PC-3 (cell line): ENCODE data around the gene GEMIN8. TPM values are rescaled to one million over a fixed set of nuclear protein-coding genes. Genes with fewer than 3 reads are reported as not detected.

ENCODE experiments used
- ATAC-seq: fragments of 200-7000 bp; cut with Tn5 transposase; 2 replicates; pipeline ENCODE4 v1.9.1; 2020; ENCODE audit warnings: mild to moderate bottlenecking, moderate library complexity
- BruUV-seq: library from RNA; stranded (reverse); fragments of 400-500 nt; replicated peaks from 2 replicates; lab custom pipeline; 2021; lab: Mats Ljungman, UMichigan
- CTCF ChIA-PET: fragments of 300-600 bp; sonication (Branson Sonifier 250); formaldehyde crosslinking; loops from one replicate; lab custom pipeline; 2022; ENCODE audit warnings: antibody characterized with exemption; lab: Charles Lee
- POLR2A ChIA-PET: fragments of 300-600 bp; sonication (Branson Sonifier 250); formaldehyde crosslinking; loops from one replicate; lab custom pipeline; 2022; ENCODE audit warnings: antibody characterized with exemption; ENCODE audit not compliant: unreplicated experiment; lab: Charles Lee
- DNase-seq: peaks from one replicate; pipeline ENCODE4 v3.0.0-alpha.2; 2015
- H2AFZ ChIP-seq: fragments of 300-600 bp; sonication (generic); 2 replicates; pipeline ENCODE4 v1.6.0; 2016; ENCODE audit warnings: antibody characterized with exemption, low read length
- H3F3A ChIP-seq: fragments of 300-600 bp; sonication (generic); one replicate; pipeline ENCODE4 v1.6.0; 2017; ENCODE audit warnings: antibody characterized with exemption, low read length, control low read depth, mild to moderate bottlenecking; ENCODE audit not compliant: unreplicated experiment
- H3K27ac ChIP-seq: fragments of 300-600 bp; sonication (generic); 2 replicates; pipeline ENCODE4 v1.5.1; 2016; ENCODE audit warnings: mild to moderate bottlenecking, low read length
- H3K27me3 ChIP-seq: fragments of 300-600 bp; sonication (generic); 2 replicates; pipeline ENCODE4 v1.6.1; 2016; ENCODE audit warnings: low read length, mixed read lengths
- H3K36me3 ChIP-seq: fragments of 300-600 bp; sonication (generic); 2 replicates; pipeline ENCODE4 v1.6.1; 2016; ENCODE audit warnings: low read depth, mixed run types, low read length, mixed read lengths
- H3K4me1 ChIP-seq: fragments of 300-600 bp; sonication (generic); 2 replicates; pipeline ENCODE4 v1.5.1; 2016; ENCODE audit warnings: low read length; ENCODE audit not compliant: insufficient read depth
- H3K4me2 ChIP-seq: fragments of 300-600 bp; sonication (generic); 2 replicates; pipeline ENCODE4 v1.6.0; 2016; ENCODE audit warnings: low read length
- H3K4me3 ChIP-seq: fragments of 300-600 bp; sonication (generic); 2 replicates; pipeline ENCODE4 v1.5.1; 2016; ENCODE audit warnings: mild to moderate bottlenecking, low read length, mixed read lengths
- H3K79me2 ChIP-seq: fragments of 300-600 bp; sonication (generic); 2 replicates; pipeline ENCODE4 v1.6.1; 2017; ENCODE audit warnings: low read length, mixed read lengths
- H3K9ac ChIP-seq: fragments of 300-600 bp; sonication (generic); 2 replicates; pipeline ENCODE4 v1.6.0; 2016; ENCODE audit warnings: mild to moderate bottlenecking, low read length
- H3K9me2 ChIP-seq: fragments of 300-600 bp; sonication (generic); replicated peaks from 2 replicates; pipeline ENCODE4 v1.6.1; 2016; ENCODE audit warnings: mixed run types, low read length, mixed read lengths
- H3K9me3 ChIP-seq: fragments of 300-600 bp; sonication (generic); 2 replicates; pipeline ENCODE4 v1.6.1; 2016; ENCODE audit warnings: low read length, mixed read lengths
- H4K20me1 ChIP-seq: fragments of 300-600 bp; sonication (generic); 2 replicates; pipeline ENCODE4 v1.6.1; 2016; ENCODE audit warnings: low read length, mixed read lengths
- EZH2 ChIP-seq: fragments of 300-600 bp; sonication (generic); IDR thresholded peaks from one replicate; pipeline ENCODE4 v1.6.1; 2017; ENCODE audit warnings: antibody characterized with exemption, mild to moderate bottlenecking, low read length; ENCODE audit not compliant: unreplicated experiment
- EZH2phosphoT487 ChIP-seq: fragments of 300-600 bp; sonication (generic); IDR thresholded peaks from 2 replicates; pipeline ENCODE4 v1.6.1; 2018; ENCODE audit warnings: mild to moderate bottlenecking, antibody characterized with exemption, low read length, borderline replicate concordance
- intact Hi-C: fragments of 100-400 bp; cut with micrococcal nuclease; formaldehyde crosslinking; loops from 2 replicates; pipeline ENCODE4 v1.9.0; 2023
- total RNA-seq: library from RNA; depleted of rRNA; stranded (reverse); fragments of >200 nt; gene quantifications from 2 replicates; pipeline ENCODE4 v1.2.3, GENCODE V29; 2014
- TF ChIP-seq, protein P1 (sequence below): fragments of 300-600 bp; sonication (generic); conservative IDR thresholded peaks from 2 replicates; pipeline ENCODE4 v1.5.1; 2017; ENCODE audit warnings: antibody characterized with exemption, low read depth, mild to moderate bottlenecking, low read length

GEMIN8 gene
- total RNA-seq, 1 experiment from 2014 or later: 8.3 TPM

DNA sequence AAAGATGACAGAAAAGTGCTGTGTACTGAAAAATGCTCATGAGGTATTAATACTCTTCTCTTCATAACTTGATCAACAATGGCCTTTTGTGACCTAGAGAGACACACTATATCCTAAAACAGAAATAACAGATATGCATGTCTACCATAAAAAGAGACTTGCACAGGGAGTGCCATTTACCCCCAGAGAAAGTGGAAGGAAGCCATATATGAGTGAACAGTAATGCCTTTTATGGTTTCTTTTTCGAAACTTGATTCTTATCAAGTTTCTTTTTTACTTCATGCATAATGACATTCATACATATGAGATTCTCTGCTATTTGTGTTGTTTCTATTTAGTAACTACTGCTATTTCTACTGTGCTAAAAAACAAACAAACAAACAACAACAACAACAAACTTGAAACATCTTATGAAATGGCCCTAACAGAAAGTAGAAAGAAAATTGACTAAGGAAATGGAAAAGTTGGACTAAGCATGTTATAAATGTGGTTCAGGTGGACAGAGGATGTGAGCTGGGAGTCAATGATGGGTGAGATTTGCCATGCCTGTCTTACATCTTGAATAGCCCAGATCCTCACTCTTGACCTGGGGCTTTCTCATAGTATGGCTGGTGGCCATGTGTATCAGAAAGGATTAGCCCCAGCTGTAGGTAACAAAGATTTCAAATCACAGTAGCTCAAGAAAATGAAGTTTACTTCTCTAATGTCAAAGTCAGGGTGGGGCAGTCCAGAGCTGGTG is 43.8 kb downstream of the GEMIN8 start:
- no peaks in the 10 kb centered on the region for H3K27me3 ChIP-seq
- no peak for DNase-seq
- no peaks in the 10 kb centered on the region for H3K4me1 ChIP-seq
- H4K20me1 ChIP-seq: no peaks in the 10 kb centered on the region
- H3K9me3 ChIP-seq: no peaks in the 10 kb centered on the region
- ATAC-seq: no peak
- H3K4me3 ChIP-seq: no peak overlapping the region
- no TSS peak for BruUV-seq
- no peaks in the 10 kb centered on the region for H3K36me3 ChIP-seq
- no peak overlapping the region for H2AFZ ChIP-seq
- ChIA-PET CTCF (no interaction called here), POLR2A (no interaction called here)
- H3F3A ChIP-seq: no peaks in the 10 kb centered on the region
- H3K27ac ChIP-seq: no peak overlapping the region
- no peak overlapping the region for H3K4me2 ChIP-seq
- no peaks in the 10 kb centered on the region for H3K79me2 ChIP-seq
- no peaks in the 10 kb centered on the region for H3K9me2 ChIP-seq
- intact Hi-C loops: no loop called here
- no peak overlapping the region for H3K9ac ChIP-seq
- TF ChIP-seq EZH2phosphoT487: no peak
- TF ChIP-seq, protein P1, sequence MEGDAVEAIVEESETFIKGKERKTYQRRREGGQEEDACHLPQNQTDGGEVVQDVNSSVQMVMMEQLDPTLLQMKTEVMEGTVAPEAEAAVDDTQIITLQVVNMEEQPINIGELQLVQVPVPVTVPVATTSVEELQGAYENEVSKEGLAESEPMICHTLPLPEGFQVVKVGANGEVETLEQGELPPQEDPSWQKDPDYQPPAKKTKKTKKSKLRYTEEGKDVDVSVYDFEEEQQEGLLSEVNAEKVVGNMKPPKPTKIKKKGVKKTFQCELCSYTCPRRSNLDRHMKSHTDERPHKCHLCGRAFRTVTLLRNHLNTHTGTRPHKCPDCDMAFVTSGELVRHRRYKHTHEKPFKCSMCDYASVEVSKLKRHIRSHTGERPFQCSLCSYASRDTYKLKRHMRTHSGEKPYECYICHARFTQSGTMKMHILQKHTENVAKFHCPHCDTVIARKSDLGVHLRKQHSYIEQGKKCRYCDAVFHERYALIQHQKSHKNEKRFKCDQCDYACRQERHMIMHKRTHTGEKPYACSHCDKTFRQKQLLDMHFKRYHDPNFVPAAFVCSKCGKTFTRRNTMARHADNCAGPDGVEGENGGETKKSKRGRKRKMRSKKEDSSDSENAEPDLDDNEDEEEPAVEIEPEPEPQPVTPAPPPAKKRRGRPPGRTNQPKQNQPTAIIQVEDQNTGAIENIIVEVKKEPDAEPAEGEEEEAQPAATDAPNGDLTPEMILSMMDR: no peak
- TF ChIP-seq EZH2: no peak

- no peak overlapping the region for H3K27ac ChIP-seq
- H3K4me2 ChIP-seq: no peak overlapping the region
- H3K9ac ChIP-seq: no peak overlapping the region
- no peaks in the 10 kb centered on the region for H4K20me1 ChIP-seq
- ChIA-PET CTCF (no interaction called here), POLR2A (no interaction called here)
- intact Hi-C loops: no loop called here
- DNase-seq (no peak), ATAC-seq (no peak)
- no peaks in the 10 kb centered on the region for H3K79me2 ChIP-seq
- H3K9me2 ChIP-seq: no peaks in the 10 kb centered on the region
- H3K4me1 ChIP-seq: no peaks in the 10 kb centered on the region
- BruUV-seq: no TSS peak
- H3K27me3 ChIP-seq: no peaks in the 10 kb centered on the region
- TF ChIP-seq EZH2 (no peak), EZH2phosphoT487 (no peak)
- TF ChIP-seq, protein P1: no peak
- no peak overlapping the region for H2AFZ ChIP-seq
- no peaks in the 10 kb centered on the region for H3K36me3 ChIP-seq
- no peak overlapping the region for H3K4me3 ChIP-seq
- H3K9me3 ChIP-seq: no peaks in the 10 kb centered on the region
- H3F3A ChIP-seq: no peaks in the 10 kb centered on the region
These were observed 46.0 kb downstream of the GEMIN8 start for GRCh38 chrX:13983734-13984133.

DNA sequence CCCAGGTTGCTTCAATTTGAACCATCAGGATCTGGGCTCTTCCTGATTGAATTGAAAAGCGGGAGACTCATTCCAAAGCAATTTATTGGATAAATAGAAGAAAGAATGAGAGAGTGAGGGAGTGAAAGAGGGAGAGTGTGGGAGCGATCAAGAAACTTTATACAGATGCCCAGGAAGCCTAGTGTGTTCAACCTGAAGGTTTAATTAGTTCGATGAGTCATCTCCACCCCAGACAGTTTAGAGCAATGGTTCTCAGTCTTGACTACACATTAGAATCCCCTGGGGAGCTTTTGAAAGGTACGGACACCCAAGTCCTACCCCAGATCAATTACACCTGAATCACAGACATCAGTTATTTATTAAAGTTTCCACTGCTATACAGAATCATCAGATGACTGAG is 61.5 kb downstream of the GEMIN8 start:
- Histone ChIP-seq H2AFZ (no peak overlapping the region), H3K9me3 (no peaks in the 10 kb centered on the region), H3K9ac (no peak overlapping the region), H3F3A (no peaks in the 10 kb centered on the region), H3K4me2 (no peak overlapping the region), H3K4me3 (no peak overlapping the region), H3K36me3 (no peaks in the 10 kb centered on the region), H3K4me1 (no peaks in the 10 kb centered on the region), H3K79me2 (no peaks in the 10 kb centered on the region), H4K20me1 (no peaks in the 10 kb centered on the region), H3K27me3 (no peaks in the 10 kb centered on the region), H3K27ac (no peak overlapping the region), H3K9me2 (no peaks in the 10 kb centered on the region)
- ChIA-PET POLR2A (no interaction called here), CTCF (no interaction called here)
- no TSS peak for BruUV-seq
- TF ChIP-seq EZH2: no peak
- TF ChIP-seq, protein P1: no peak
- no peak for TF ChIP-seq EZH2phosphoT487
- DNase-seq: no peak
- intact Hi-C loops: no loop called here
- ATAC-seq: no peak
